Measurements from ENCODE around the gene GTF2E1.

- TF ChIP-seq CTCF (IDR thresholded peaks at IDR 0.05) (no peak), POLR2A (IDR thresholded peaks at IDR 0.05) (no peak)
These were observed 32.9 kb downstream of the GTF2E1 start for GRCh38 chr3:120775411-120775810.

All from prostate gland (tissue), 2 donors.